Ovary (tissue), 9 donors: ENCODE measurements around the gene COL18A1. TPM values are rescaled to one million over a fixed set of nuclear protein-coding genes. Genes with fewer than 3 reads are reported as not detected.

ENCODE experiments used
- DNase-seq, 5 donors: peaks; one replicate each; pipeline ENCODE4 v3.0.0-alpha.2; 2019 to 2020
- H3K27ac ChIP-seq, 2 donors: fragments of 200-600 bp; one replicate each; pipeline versions ENCODE4 v1.5.1 to v1.8.0; 2019 to 2022
- H3K27me3 ChIP-seq: fragments of 200-600 bp; one replicate; pipeline ENCODE4 v1.8.0; 2022
- H3K36me3 ChIP-seq: fragments of 200-600 bp; sonication (generic); one replicate; pipeline ENCODE4 v1.5.1; 2019
- H3K4me1 ChIP-seq: one replicate; pipeline ENCODE4 v1.8.1; 2013; ENCODE audit warnings: mild to moderate bottlenecking, moderate library complexity; ENCODE audit not compliant: insufficient read depth
- H3K4me3 ChIP-seq: fragments of 200-600 bp; sonication (generic); one replicate; pipeline ENCODE4 v1.5.1; 2017
- H3K9me3 ChIP-seq, 2 donors: fragments of 200-600 bp in 1 of 2; sonication (generic) in 1 of 2; one replicate each; pipeline versions ENCODE4 v1.5.1 to v1.8.1; 2013 to 2019; ENCODE audit warnings: mild to moderate bottlenecking in 1 of 2, moderate library complexity in 1 of 2
- CTCF ChIP-seq, 3 donors: fragments of 450-650 bp in 2 of 3; fragments of 200-600 bp in 1 of 3; IDR thresholded peaks; one replicate each; pipeline versions ENCODE4 v1.5.1 to v1.8.0; 2016 to 2022; ENCODE audit warnings: antibody characterized with exemption in 3 of 3, mild to moderate bottlenecking in 1 of 3
- EP300 ChIP-seq: sonication (generic); formaldehyde crosslinking; IDR thresholded peaks from one replicate; pipeline ENCODE4 v1.6.1; 2017; ENCODE audit warnings: antibody characterized with exemption
- POLR2A ChIP-seq: fragments of 450-650 bp; IDR thresholded peaks from one replicate; pipeline ENCODE4 v1.6.1; 2017; ENCODE audit warnings: antibody characterized with exemption, mild to moderate bottlenecking, moderate library complexity
- WGBS, 3 donors: extraction: QIAGEN DNeasy Blood & Tissue Kit in 1 of 3; methylation state at CpG; one replicate each; pipeline versions ENCODE4 v1.1.5 to v1.1.7; 2013 to 2017; 5-methylcytosine and 5-hydroxymethylcytosine counted together
- intact Hi-C, 4 donors: fragments of 100-400 bp; cut with DNase I; formaldehyde crosslinking; loops; one replicate each; pipeline versions ENCODE4 v1.11.0 to v1.15.1; 2022 to 2023
- polyA plus RNA-seq, 2 donors: library from polyadenylated mRNA; stranded (reverse); fragments of 200-250 nt in 1 of 2; fragments of 350-450 nt in 1 of 2; fragmentation: Illumina TruSeq in 1 of 2; extraction: RNeasy Lipid Tissue Mini Kit (QIAGEN cat#74804) in 1 of 2; gene quantifications; one replicate each; pipeline ENCODE4 v1.2.3, GENCODE V29; 2013 to 2014
- total RNA-seq, 7 donors: library from RNA; depleted of rRNA in 2 of 7; stranded (reverse); fragments of >200 nt in 2 of 7; fragmentation: NEBNext Ultra II Directional in 3 of 7; extraction: Animal tissue kit (Norgen Biotek cat#: 25700) in 3 of 7; gene quantifications; one replicate each; pipeline versions ENCODE4 v1.1.0 to v1.2.4, GENCODE V29; 2016 to 2023
- donor health status: DM: no; HTN: no; CAD: no; lungs with moderate emphysema.
- donor health status: DM: no; HTN: no; CAD: no.
- donor health status: Bipolar disorder and iron deficiency.
- donor health status: DM: yes; HTN: yes; CAD: no.
- donor health status: DM: no; HTN: no; CAD: no.
- donor health status: DM: yes; HTN: yes; CAD: no.

The COL18A1 gene
- total and polyA plus RNA-seq, 9 donors = 11.1 to 353 (median 268) TPM

- 91 to 94% (median 91%) methylated on average over 6 of the region's 6 CpGs for WGBS, 3 donors
- Histone ChIP-seq H3K9me3 (no peaks in the 10 kb centered on the region), H3K36me3 (no peaks in the 10 kb centered on the region), H3K4me1 (peaks cover 11% of the 10 kb centered on the region), H3K27me3 (no peaks in the 10 kb centered on the region), H3K4me3 (no peak overlapping the region), H3K27ac (no peak overlapping the region)
- DNase-seq = no peak
- TF ChIP-seq EP300 (no peak), CTCF (IDR thresholded peaks at IDR 0.05) (no peak), POLR2A (no peak)
- intact Hi-C loops = loop anchor here in 1 of 4 donors (10.0 kb wide), 1 partner anchor 348 kb away; no protein-coding TSS in a partner anchor
Observed at GRCh38 chr21:45476582-45476981, 71.6 kb downstream of the COL18A1 start.

- intact Hi-C loops = loop anchor here in 1 of 4 donors (10.0 kb wide), 1 partner anchor 347 kb away; no protein-coding TSS in a partner anchor
- TF ChIP-seq CTCF (IDR thresholded peaks at IDR 0.05) (no peak), EP300 (no peak)
- 65 to 67% (median 66%) methylated on average over 42 to 44 of the region's 44 CpGs for WGBS, 3 donors
Observed at GRCh38 chr21:45477176-45478114, 72.5 kb downstream of the COL18A1 start.

GRCh38 chr21:45478115-45478801 is 73.3 kb downstream of the COL18A1 start:
- WGBS, 3 donors = 38 to 42% (median 42%) methylated on average over 32 of the region's 32 CpGs
- Histone ChIP-seq H3K4me3 (no peak overlapping the region), H3K36me3 (no peaks in the 10 kb centered on the region), H3K27ac (peak overlapping the region in 1 of 2 donors; percentile 56), H3K27me3 (no peaks in the 10 kb centered on the region), H3K9me3 (no peaks in the 10 kb centered on the region), H3K4me1 (peaks cover 2% of the 10 kb centered on the region)
- peak in 3 of 5 donors; percentile 74 to 80 (median 75) for DNase-seq
- intact Hi-C loops = loop anchor here in 1 of 4 donors (10.0 kb wide), 1 partner anchor 347 kb away; no protein-coding TSS in a partner anchor
- TF ChIP-seq EP300 = no peak
- TF ChIP-seq CTCF (IDR thresholded peaks at IDR 0.05) = peak; percentile 29 to 73 (median 63)

More at GRCh38 chr21:45477176-45478114, 72.5 kb downstream of the COL18A1 start:
- Histone ChIP-seq H3K36me3 (no peaks in the 10 kb centered on the region), H3K4me3 (no peak overlapping the region), H3K4me1 (peaks cover 9% of the 10 kb centered on the region), H3K27me3 (no peaks in the 10 kb centered on the region), H3K9me3 (no peaks in the 10 kb centered on the region), H3K27ac (peak overlapping the region in 1 of 2 donors; percentile 56)
- DNase-seq = no peak

- Histone ChIP-seq H3K4me1 (no peaks in the 10 kb centered on the region), H3K4me3 (no peak overlapping the region), H3K36me3 (no peaks in the 10 kb centered on the region), H3K27me3 (no peaks in the 10 kb centered on the region), H3K27ac (no peak overlapping the region), H3K9me3 (no peaks in the 10 kb centered on the region)
- no peak for DNase-seq
- 84 to 92% (median 89%) methylated on average over 31 of the region's 31 CpGs for WGBS, 3 donors
- intact Hi-C loops = loop anchor here in 1 of 4 donors (10.0 kb wide), 1 partner anchor 346 kb away; no protein-coding TSS in a partner anchor
- TF ChIP-seq POLR2A = no peak
- TF ChIP-seq EP300 = no peak
Observed at GRCh38 chr21:45478816-45479669, 74.1 kb downstream of the COL18A1 start.
